Suprapubic skin (tissue), 3 donors: Measurements from ENCODE around the gene TRIM65.

Experiments used
- EP300 ChIP-seq: sonication (generic); formaldehyde crosslinking; IDR thresholded peaks from one replicate; pipeline ENCODE4 v1.6.1; 2017; ENCODE audit warnings: antibody characterized with exemption
- POLR2A ChIP-seq, 2 donors: fragments of 450-650 bp; IDR thresholded peaks; one replicate each; pipeline ENCODE4 v1.6.1; 2017; ENCODE audit warnings: antibody characterized with exemption in 2 of 2, mild to moderate bottlenecking in 2 of 2, moderate library complexity in 2 of 2
- TF ChIP-seq, protein P1 (sequence below), 2 donors: fragments of 200-600 bp in 1 of 2; fragments of 450-650 bp in 1 of 2; sonication (generic) in 1 of 2; IDR thresholded peaks; one replicate each; pipeline ENCODE4 v1.5.1; 2016 to 2019; ENCODE audit warnings: antibody characterized with exemption in 2 of 2, mild to moderate bottlenecking in 1 of 2, moderate library complexity in 1 of 2

DNA sequence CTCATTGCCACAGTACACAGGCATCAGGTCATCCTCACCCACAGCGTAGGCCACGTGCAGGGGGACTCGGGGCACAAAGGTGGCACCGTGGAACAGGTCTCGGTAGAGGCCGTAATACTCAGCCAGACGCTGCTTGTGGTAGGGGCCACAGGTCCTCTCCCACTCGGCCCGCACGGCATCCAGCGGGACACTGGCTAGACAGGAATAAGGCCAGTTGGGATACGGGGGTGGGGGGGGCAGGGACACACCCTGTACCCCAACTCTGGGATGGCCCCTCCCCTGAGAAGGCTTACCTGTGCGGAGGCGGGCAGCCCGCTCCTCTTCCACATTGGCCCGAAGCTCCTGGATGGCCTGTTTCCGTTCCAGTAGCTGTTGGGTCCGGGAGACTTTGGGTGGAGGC, 5.0 kb upstream of the TRIM65 start:
- TF ChIP-seq, protein P1, sequence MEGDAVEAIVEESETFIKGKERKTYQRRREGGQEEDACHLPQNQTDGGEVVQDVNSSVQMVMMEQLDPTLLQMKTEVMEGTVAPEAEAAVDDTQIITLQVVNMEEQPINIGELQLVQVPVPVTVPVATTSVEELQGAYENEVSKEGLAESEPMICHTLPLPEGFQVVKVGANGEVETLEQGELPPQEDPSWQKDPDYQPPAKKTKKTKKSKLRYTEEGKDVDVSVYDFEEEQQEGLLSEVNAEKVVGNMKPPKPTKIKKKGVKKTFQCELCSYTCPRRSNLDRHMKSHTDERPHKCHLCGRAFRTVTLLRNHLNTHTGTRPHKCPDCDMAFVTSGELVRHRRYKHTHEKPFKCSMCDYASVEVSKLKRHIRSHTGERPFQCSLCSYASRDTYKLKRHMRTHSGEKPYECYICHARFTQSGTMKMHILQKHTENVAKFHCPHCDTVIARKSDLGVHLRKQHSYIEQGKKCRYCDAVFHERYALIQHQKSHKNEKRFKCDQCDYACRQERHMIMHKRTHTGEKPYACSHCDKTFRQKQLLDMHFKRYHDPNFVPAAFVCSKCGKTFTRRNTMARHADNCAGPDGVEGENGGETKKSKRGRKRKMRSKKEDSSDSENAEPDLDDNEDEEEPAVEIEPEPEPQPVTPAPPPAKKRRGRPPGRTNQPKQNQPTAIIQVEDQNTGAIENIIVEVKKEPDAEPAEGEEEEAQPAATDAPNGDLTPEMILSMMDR (IDR thresholded peaks at IDR 0.05): no peak
- TF ChIP-seq EP300 (no peak), POLR2A (IDR thresholded peaks at IDR 0.05) (no peak)
